Vagina (tissue), 2 donors: Measurements from ENCODE around the gene FBXL5.

ENCODE experiments used
- POLR2A ChIP-seq, 2 donors: fragments of 450-650 bp; IDR thresholded peaks; one replicate each; pipeline ENCODE4 v1.6.1; 2017; ENCODE audit warnings: antibody characterized with exemption in 2 of 2, mild to moderate bottlenecking in 2 of 2, moderate library complexity in 2 of 2
- TF ChIP-seq, protein P1 (sequence below), 3 experiments: fragments of 450-650 bp in 2 of 3; fragments of 200-600 bp in 1 of 3; sonication (generic) in 1 of 3; IDR thresholded peaks; one replicate each; pipeline ENCODE4 v1.5.1; 2017 to 2019; ENCODE audit warnings: antibody characterized with exemption in 3 of 3, mild to moderate bottlenecking in 2 of 3, moderate library complexity in 2 of 3

DNA sequence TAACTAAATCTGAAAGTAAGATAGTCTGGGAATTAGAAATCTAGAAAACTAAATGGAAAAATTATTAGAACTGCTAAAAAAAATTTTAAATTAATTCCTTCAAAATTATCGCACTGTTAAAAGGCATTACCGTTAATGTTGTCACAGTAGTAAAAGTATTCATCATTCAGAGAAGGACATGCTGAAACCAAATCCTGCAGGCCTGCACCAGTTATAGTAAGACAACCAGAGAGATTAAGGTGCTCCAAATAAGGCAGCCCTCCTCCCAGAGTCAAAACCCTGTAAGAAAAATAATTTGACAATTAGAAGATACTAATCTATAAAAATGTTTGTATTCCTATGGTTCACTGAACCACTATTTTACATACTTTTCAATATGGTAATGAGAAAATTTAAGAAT, 43.0 kb downstream of the FBXL5 start:
- TF ChIP-seq, protein P1, sequence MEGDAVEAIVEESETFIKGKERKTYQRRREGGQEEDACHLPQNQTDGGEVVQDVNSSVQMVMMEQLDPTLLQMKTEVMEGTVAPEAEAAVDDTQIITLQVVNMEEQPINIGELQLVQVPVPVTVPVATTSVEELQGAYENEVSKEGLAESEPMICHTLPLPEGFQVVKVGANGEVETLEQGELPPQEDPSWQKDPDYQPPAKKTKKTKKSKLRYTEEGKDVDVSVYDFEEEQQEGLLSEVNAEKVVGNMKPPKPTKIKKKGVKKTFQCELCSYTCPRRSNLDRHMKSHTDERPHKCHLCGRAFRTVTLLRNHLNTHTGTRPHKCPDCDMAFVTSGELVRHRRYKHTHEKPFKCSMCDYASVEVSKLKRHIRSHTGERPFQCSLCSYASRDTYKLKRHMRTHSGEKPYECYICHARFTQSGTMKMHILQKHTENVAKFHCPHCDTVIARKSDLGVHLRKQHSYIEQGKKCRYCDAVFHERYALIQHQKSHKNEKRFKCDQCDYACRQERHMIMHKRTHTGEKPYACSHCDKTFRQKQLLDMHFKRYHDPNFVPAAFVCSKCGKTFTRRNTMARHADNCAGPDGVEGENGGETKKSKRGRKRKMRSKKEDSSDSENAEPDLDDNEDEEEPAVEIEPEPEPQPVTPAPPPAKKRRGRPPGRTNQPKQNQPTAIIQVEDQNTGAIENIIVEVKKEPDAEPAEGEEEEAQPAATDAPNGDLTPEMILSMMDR (IDR thresholded peaks at IDR 0.05), result no peak
- no peak for TF ChIP-seq POLR2A (IDR thresholded peaks at IDR 0.05)
